Measurements from ENCODE around the gene CKM. TPM values are rescaled to one million over a fixed set of nuclear protein-coding genes. Genes with fewer than 3 reads are reported as not detected.
A peak's percentile ranks its signal among the peaks of the same experiment; 100 is the strongest.
"Not testable (repeated sequence)": the region's sequence is repeated elsewhere in the genome, so short reads cannot be mapped to it uniquely, and the experiment has no call there.

Gene CKM
- total RNA-seq, 1 donor: 0.43 TPM

GRCh38 chr19:45344621-45345505 is 22.2 kb upstream of the CKM start:
- no peak for DNase-seq (ENCODE audit: low read depth)
- no peak for TF ChIP-seq CTCF (IDR thresholded peaks at IDR 0.05; ENCODE audit: insufficient read depth, low read depth, low read length)
- H3K4me3 ChIP-seq (ENCODE audit: low read depth, low read length): no peak overlapping the region

DNA sequence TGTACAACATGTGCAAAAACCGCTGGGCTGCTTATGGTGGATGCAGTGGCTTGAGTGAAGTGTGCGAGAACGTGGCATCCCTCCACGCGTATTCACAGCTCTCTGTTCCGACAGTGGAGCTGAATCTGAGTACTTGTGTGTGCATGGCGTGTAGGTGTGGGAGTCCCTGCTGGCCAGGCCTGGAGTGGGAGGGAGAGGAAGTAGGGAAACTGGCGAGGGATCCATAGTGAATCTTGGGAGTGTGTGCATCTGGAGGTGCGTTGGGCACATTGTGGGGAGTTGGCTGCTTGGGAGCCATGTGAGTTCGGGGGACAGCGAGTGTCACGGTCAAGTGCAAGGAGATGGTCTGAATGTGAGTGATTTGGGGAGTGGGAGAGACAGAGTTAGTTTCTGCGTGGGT is 20.2 kb upstream of the CKM start:
- no peak for TF ChIP-seq CTCF (IDR thresholded peaks at IDR 0.05; ENCODE audit: insufficient read depth, low read depth, low read length)
- DNase-seq (ENCODE audit: low read depth): no peak

GRCh38 chr19:45340899-45341453 is 18.3 kb upstream of the CKM start:
- TF ChIP-seq CTCF (IDR thresholded peaks at IDR 0.05; ENCODE audit: insufficient read depth, low read depth, low read length): no peak
- no peak for DNase-seq (ENCODE audit: low read depth)
- H3K4me3 ChIP-seq (ENCODE audit: low read depth, low read length): peak overlapping the region; percentile 25

More for the DNA sequence above, 20.2 kb upstream of the CKM start:
- H3K4me3 ChIP-seq (ENCODE audit: low read depth, low read length): no peak overlapping the region

DNA sequence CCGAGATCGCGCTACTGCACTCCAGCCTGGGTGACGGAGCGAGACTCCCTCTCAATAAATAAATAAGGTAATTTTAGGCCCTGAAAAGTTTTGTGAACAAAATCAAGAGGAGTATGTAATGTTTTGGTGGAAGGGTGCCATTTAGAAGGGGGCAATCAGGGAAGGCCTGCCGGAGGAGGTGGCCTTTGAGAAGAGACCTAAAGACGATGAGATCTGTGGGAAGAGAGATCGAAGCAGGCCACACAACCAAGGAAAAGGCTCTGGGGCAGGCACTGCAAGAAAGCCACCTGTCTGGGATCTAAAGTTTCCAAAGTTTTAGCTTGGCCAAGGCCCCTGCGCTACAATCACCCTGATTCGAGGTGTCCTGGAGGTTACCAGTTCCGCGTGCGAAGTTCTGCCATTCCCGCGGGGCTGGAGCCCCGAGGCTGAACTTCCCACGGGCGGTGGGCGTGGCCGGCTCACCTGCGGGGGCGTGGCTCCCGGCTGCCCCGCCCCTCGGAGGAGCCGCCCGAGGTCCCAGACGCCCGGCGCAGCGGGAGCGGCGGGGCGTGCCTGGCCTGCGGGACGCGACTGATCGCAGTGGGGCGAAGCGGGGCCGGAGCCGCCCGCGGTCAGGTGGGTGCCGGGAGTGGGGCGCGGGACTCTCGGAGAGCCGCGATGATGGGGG is 17.7 kb upstream of the CKM start, which contains the start of gene KLC3:
TSS of gene KLC3 (plus strand) at position 519 of the 667 bp plus-strand sequence. CDS start 4,792 bp downstream, outside the sequence.
- DNase-seq (ENCODE audit: low read depth): no peak
- peak within 1 kb of the TSS; percentile 25 for H3K4me3 ChIP-seq (ENCODE audit: low read depth, low read length)

DNA sequence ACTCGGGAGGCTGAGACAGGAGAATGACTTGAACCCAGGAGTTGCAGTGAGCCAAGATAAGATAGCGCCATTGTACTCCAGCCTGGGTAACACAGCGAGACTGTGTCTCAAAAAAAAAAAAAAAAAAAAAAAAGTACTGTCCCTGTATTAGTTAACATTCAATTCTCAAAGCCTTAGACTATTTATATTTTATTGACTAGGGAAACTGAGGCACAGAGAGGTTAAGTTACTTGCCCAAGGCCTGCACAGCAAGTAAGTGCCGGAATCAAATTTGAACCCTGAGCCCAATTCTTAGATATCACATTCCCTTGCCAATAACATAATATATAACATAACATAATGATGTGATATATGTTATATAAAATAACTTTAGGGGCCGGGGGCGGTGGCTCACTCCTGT is 17.0 kb upstream of the CKM start:
- no peak overlapping the region for H3K4me3 ChIP-seq (ENCODE audit: low read depth, low read length)
- no peak for DNase-seq (ENCODE audit: low read depth)
- TF ChIP-seq CTCF (IDR thresholded peaks at IDR 0.05; ENCODE audit: insufficient read depth, low read depth, low read length): no peak

More for the DNA sequence above, 17.7 kb upstream of the CKM start, which contains the start of gene KLC3:
- no peak for TF ChIP-seq CTCF (IDR thresholded peaks at IDR 0.05; ENCODE audit: insufficient read depth, low read depth, low read length)

- H3K4me3 ChIP-seq (ENCODE audit: low read depth, low read length): no peak overlapping the region
- no peak for TF ChIP-seq CTCF (IDR thresholded peaks at IDR 0.05; ENCODE audit: insufficient read depth, low read depth, low read length)
- no peak for DNase-seq (ENCODE audit: low read depth)
Observed at GRCh38 chr19:45336696-45337251, 14.1 kb upstream of the CKM start.

GRCh38 chr19:45334881-45335280 is 12.2 kb upstream of the CKM start:
- not testable (repeated sequence) for DNase-seq (ENCODE audit: low read depth); H3K4me3 ChIP-seq (ENCODE audit: low read depth, low read length)
